H1 (cell line): Measurements from ENCODE around the gene SUZ12. TPM values are rescaled to one million over a fixed set of nuclear protein-coding genes. Genes with fewer than 3 reads are reported as not detected.

Experiments used
- CTCF ChIA-PET: fragments of 300-600 bp; sonication (Branson Sonifier 250); formaldehyde crosslinking; loops from one replicate; lab custom pipeline; 2021; ENCODE audit not compliant: partially characterized antibody; lab: Charles Lee
- POLR2A ChIA-PET: fragments of 300-600 bp; sonication (Branson Sonifier 250); formaldehyde crosslinking; loops from one replicate; lab custom pipeline; 2021; ENCODE audit warnings: inconsistent platforms; ENCODE audit not compliant: partially characterized antibody; lab: Charles Lee
- DNase-seq, 2 experiments: peaks; one replicate each; pipeline versions ENCODE4 v3.0.0 to v3.0.0-alpha.2; 2010 to 2022; ENCODE audit warnings: low spot score in 2 of 2, low read depth in 1 of 2, mixed read lengths in 1 of 2
- FAIRE-seq: peaks from 2 replicates; lab custom pipeline; 2011; peaks lifted over from hg19 to GRCh38; lab: Jason Lieb, UNC
- H2AFZ ChIP-seq: 2 replicates; pipeline ENCODE4 v1.8.1; 2012; ENCODE audit warnings: low read length, inconsistent platforms
- H2AK5ac ChIP-seq: 2 replicates; pipeline ENCODE4 v1.6.1; 2013; ENCODE audit warnings: low read depth, low read length
- H2BK120ac ChIP-seq: replicated peaks from 2 replicates; pipeline ENCODE3; 2013; ENCODE audit warnings: low read depth, low read length, inconsistent platforms
- H2BK12ac ChIP-seq: 2 replicates; pipeline ENCODE4 v1.6.1; 2013; ENCODE audit warnings: low read depth, low read length
- H2BK15ac ChIP-seq: 2 replicates; pipeline ENCODE4 v1.6.1; 2013; ENCODE audit warnings: low read length
- H2BK20ac ChIP-seq: 2 replicates; pipeline ENCODE4 v1.6.1; 2013; ENCODE audit warnings: low read length
- H2BK5ac ChIP-seq: 2 replicates; pipeline ENCODE4 v1.6.1; 2013; ENCODE audit warnings: low read depth, low read length
- H3K14ac ChIP-seq: 2 replicates; pipeline ENCODE4 v1.6.1; 2013; ENCODE audit warnings: inconsistent platforms; ENCODE audit not compliant: insufficient read length
- H3K18ac ChIP-seq: 2 replicates; pipeline ENCODE4 v1.6.1; 2013; ENCODE audit warnings: low read length; ENCODE audit errors: extremely low read depth
- H3K23ac ChIP-seq: 2 replicates; pipeline ENCODE4 v1.6.1; 2013; ENCODE audit warnings: inconsistent platforms; ENCODE audit not compliant: insufficient read length
- H3K23me2 ChIP-seq: 2 replicates; pipeline ENCODE4 v1.6.1; 2013; ENCODE audit warnings: low read depth, low read length
- H3K27ac ChIP-seq: 2 replicates; pipeline ENCODE4 v1.6.1; 2011; ENCODE audit warnings: low read depth, low read length, inconsistent platforms
- H3K27me3 ChIP-seq, 4 experiments: replicated peaks in 1 of 4; 1 replicate in 1 of 4; 2 replicates in 3 of 4; pipeline versions ENCODE4 v1.6.1 to v1.8.1; 2011 to 2013; ENCODE audit warnings: low read length in 3 of 4, mild to moderate bottlenecking in 3 of 4, inconsistent platforms in 2 of 4, mixed read lengths in 2 of 4, moderate library complexity in 1 of 4; ENCODE audit not compliant: control insufficient read depth in 3 of 4, insufficient read depth in 3 of 4; ENCODE audit errors: extremely low read depth in 1 of 4
- H3K36me3 ChIP-seq, 4 experiments: 2 replicates each; pipeline versions ENCODE4 v1.6.1 to v1.8.1; 2011 to 2013; ENCODE audit warnings: mild to moderate bottlenecking in 4 of 4, low read length in 3 of 4, moderate library complexity in 2 of 4, control low read depth in 1 of 4, inconsistent platforms in 1 of 4; ENCODE audit not compliant: insufficient read depth in 4 of 4, control insufficient read depth in 2 of 4
- H3K4ac ChIP-seq: replicated peaks from 2 replicates; pipeline ENCODE3; 2013; ENCODE audit warnings: low read length, low read depth, mixed read lengths, inconsistent platforms; ENCODE audit not compliant: insufficient read length
- H3K4me1 ChIP-seq, 4 experiments: replicated peaks in 1 of 4; 1 replicate in 1 of 4; 2 replicates in 3 of 4; pipeline versions ENCODE4 v1.6.1 to v1.8.1; 2011 to 2013; ENCODE audit warnings: low read length in 3 of 4, inconsistent platforms in 2 of 4, mixed read lengths in 1 of 4; ENCODE audit not compliant: insufficient read depth in 4 of 4, control insufficient read depth in 3 of 4
- H3K4me2 ChIP-seq, 2 experiments: 2 replicates each; pipeline versions ENCODE4 v1.6.1 to v1.8.1; 2011 to 2013; ENCODE audit warnings: low read depth in 2 of 2, low read length in 2 of 2, control low read depth in 1 of 2, inconsistent platforms in 1 of 2, mild to moderate bottlenecking in 1 of 2; ENCODE audit not compliant: insufficient read depth in 1 of 2
- H3K4me3 ChIP-seq, 4 experiments: fragments of 200-600, 300-600 bp in 1 of 4; sonication (generic), shearing (Covaris generic), sonication (Bioruptor Twin) in 1 of 4; 2 replicates each; pipeline versions ENCODE4 v1.5.1 to v1.8.1; 2011 to 2016; ENCODE audit warnings: low read length in 4 of 4, low read depth in 3 of 4, control low read depth in 2 of 4, inconsistent platforms in 2 of 4, mild to moderate bottlenecking in 2 of 4, mixed read lengths in 1 of 4, moderate library complexity in 1 of 4; ENCODE audit not compliant: insufficient read depth in 2 of 4; ENCODE audit errors: extremely low read depth in 1 of 4
- H3K56ac ChIP-seq: replicated peaks from 2 replicates; pipeline ENCODE3; 2013; ENCODE audit warnings: low read depth, mild to moderate bottlenecking, mixed read lengths, low read length, inconsistent platforms; ENCODE audit not compliant: insufficient read length
- H3K79me1 ChIP-seq: 2 replicates; pipeline ENCODE4 v1.6.1; 2013; ENCODE audit warnings: low read depth, low read length, control low read depth
- H3K79me2 ChIP-seq, 2 experiments: 2 replicates each; pipeline versions ENCODE4 v1.6.1 to v1.8.1; 2012 to 2013; ENCODE audit warnings: low read length in 2 of 2, mild to moderate bottlenecking in 2 of 2, inconsistent platforms in 1 of 2; ENCODE audit not compliant: insufficient read depth in 2 of 2, control insufficient read depth in 1 of 2
- H3K9ac ChIP-seq, 4 experiments: replicated peaks in 1 of 4; 1 replicate in 1 of 4; 2 replicates in 3 of 4; pipeline versions ENCODE4 v1.6.1 to v1.8.1; 2011 to 2013; ENCODE audit warnings: low read depth in 3 of 4, low read length in 3 of 4, control low read depth in 2 of 4, mild to moderate bottlenecking in 2 of 4, moderate library complexity in 2 of 4, inconsistent platforms in 1 of 4; ENCODE audit errors: extremely low read depth in 1 of 4
- H3K9me3 ChIP-seq, 2 experiments: 2 replicates each; pipeline versions ENCODE4 v1.6.1 to v1.8.1; 2012 to 2013; ENCODE audit warnings: mild to moderate bottlenecking in 2 of 2, moderate library complexity in 2 of 2, control low read depth in 1 of 2, inconsistent platforms in 1 of 2, low read depth in 1 of 2, low read length in 1 of 2, mixed read lengths in 1 of 2; ENCODE audit not compliant: insufficient read depth in 2 of 2
- H4K20me1 ChIP-seq, 2 experiments: replicated peaks in 1 of 2; 2 replicates each; pipeline versions ENCODE3 to v1.8.1; 2011 to 2013; ENCODE audit warnings: inconsistent platforms in 2 of 2, low read length in 2 of 2, mild to moderate bottlenecking in 1 of 2; ENCODE audit not compliant: insufficient read depth in 2 of 2, control insufficient read depth in 1 of 2
- H4K5ac ChIP-seq: 2 replicates; pipeline ENCODE4 v1.6.1; 2013; ENCODE audit warnings: low read length, low read depth, mixed read lengths, inconsistent platforms; ENCODE audit not compliant: insufficient read length
- H4K8ac ChIP-seq: 2 replicates; pipeline ENCODE4 v1.8.0; 2013; ENCODE audit warnings: mild to moderate bottlenecking, moderate library complexity, low read length, inconsistent platforms; ENCODE audit not compliant: insufficient read depth; ENCODE audit errors: extremely low read depth
- H4K91ac ChIP-seq: replicated peaks from 2 replicates; pipeline ENCODE3; 2013; ENCODE audit warnings: low read length, mixed read lengths, inconsistent platforms; ENCODE audit not compliant: insufficient read length
- ASH2L ChIP-seq: fragments of 200-600, 300-600 bp; sonication (generic); IDR thresholded peaks from one replicate; pipeline ENCODE4 v1.7.1; 2017; ENCODE audit warnings: low read length
- BACH1 ChIP-seq: IDR thresholded peaks from 2 replicates; pipeline ENCODE4 v1.6.1; 2012; ENCODE audit warnings: low read length, improper control_type of control experiment
- JUND ChIP-seq: IDR thresholded peaks from 2 replicates; pipeline ENCODE4 v1.6.1; 2011; ENCODE audit warnings: mild to moderate bottlenecking, improper control_type of control experiment, low read length
- KDM4A ChIP-seq: IDR thresholded peaks from one replicate; pipeline ENCODE4 v1.7.1; 2012; ENCODE audit warnings: low read depth, mild to moderate bottlenecking, moderate library complexity, low read length, inconsistent platforms; ENCODE audit not compliant: severe bottlenecking
- PHF8 ChIP-seq: fragments of 200-600 bp; sonication (generic); conservative IDR thresholded peaks from 2 replicates; pipeline ENCODE4 v1.7.1; 2012; ENCODE audit warnings: low read depth, mild to moderate bottlenecking, inconsistent platforms, low read length, moderate library complexity
- RXRA ChIP-seq: IDR thresholded peaks from 2 replicates; pipeline ENCODE4 v1.6.1; 2011; ENCODE audit warnings: low read depth, mild to moderate bottlenecking, low read length, moderate library complexity; ENCODE audit not compliant: insufficient read depth
- SIN3A ChIP-seq, 2 experiments: IDR thresholded peaks in 1 of 2; conservative IDR thresholded peaks in 1 of 2; 2 replicates each; pipeline ENCODE4 v1.6.1; 2011 to 2012; ENCODE audit warnings: low read length in 2 of 2, improper control_type of control experiment in 1 of 2, low read depth in 1 of 2, mild to moderate bottlenecking in 1 of 2
- SP2 ChIP-seq: IDR thresholded peaks from 2 replicates; pipeline ENCODE4 v1.6.1; 2012; ENCODE audit warnings: mild to moderate bottlenecking, low read length, inconsistent platforms
- WGBS, 2 experiments: shearing (Covaris generic) in 1 of 2; methylation state at CpG; one replicate each; pipeline versions ENCODE4 v1.1.6 to v1.1.7; 2013 to 2015; ENCODE audit warnings: low lambda C conversion rate in 2 of 2, mixed read lengths in 2 of 2, inconsistent platforms in 1 of 2, low coverage in 1 of 2, missing lambda C conversion rate in 1 of 2; ENCODE audit not compliant: insufficient replicate concordance in 2 of 2, insufficient coverage in 1 of 2, insufficient read length in 1 of 2; ENCODE audit errors: extremely low coverage in 1 of 2, missing lambda C conversion rate in 1 of 2; 5-methylcytosine and 5-hydroxymethylcytosine counted together
- polyA plus RNA-seq, 7 experiments: library from polyadenylated mRNA; depleted of rRNA in 3 of 7; stranded (reverse) in 5 of 7; unstranded in 2 of 7; fragments of >200 nt in 5 of 7; fragments of 200-250 nt in 2 of 7; gene quantifications; 1 replicate in 5 of 7; 2 replicates in 1 of 7; 4 replicates in 1 of 7; pipeline versions ENCODE4 v1.2.1 to v1.2.3, GENCODE V29; 2011 to 2013; ENCODE audit warnings: missing spikeins in 2 of 7, mixed read lengths in 2 of 7
- total RNA-seq: library from RNA; stranded (reverse); fragmentation: NEBNext Ultra II Directional; extraction: Animal tissue kit (Norgen Biotek cat#: 25700); gene quantifications from 2 replicates; pipeline ENCODE4 v1.2.1, GENCODE V29; 2021
- TF ChIP-seq, protein P1 (sequence below): IDR thresholded peaks from 2 replicates; pipeline ENCODE4 v1.6.1; 2012; ENCODE audit warnings: inconsistent platforms
- TF ChIP-seq, protein P2 (sequence below): IDR thresholded peaks from 2 replicates; pipeline ENCODE4 v1.6.1; 2012; ENCODE audit warnings: low read length, inconsistent platforms

The SUZ12 gene
- total and polyA plus RNA-seq, 2 of the 8 experiments (the other 6 are each of a cell fraction or from before 2014, with no cell fraction given) = 9.1 to 34.6 TPM

DNA sequence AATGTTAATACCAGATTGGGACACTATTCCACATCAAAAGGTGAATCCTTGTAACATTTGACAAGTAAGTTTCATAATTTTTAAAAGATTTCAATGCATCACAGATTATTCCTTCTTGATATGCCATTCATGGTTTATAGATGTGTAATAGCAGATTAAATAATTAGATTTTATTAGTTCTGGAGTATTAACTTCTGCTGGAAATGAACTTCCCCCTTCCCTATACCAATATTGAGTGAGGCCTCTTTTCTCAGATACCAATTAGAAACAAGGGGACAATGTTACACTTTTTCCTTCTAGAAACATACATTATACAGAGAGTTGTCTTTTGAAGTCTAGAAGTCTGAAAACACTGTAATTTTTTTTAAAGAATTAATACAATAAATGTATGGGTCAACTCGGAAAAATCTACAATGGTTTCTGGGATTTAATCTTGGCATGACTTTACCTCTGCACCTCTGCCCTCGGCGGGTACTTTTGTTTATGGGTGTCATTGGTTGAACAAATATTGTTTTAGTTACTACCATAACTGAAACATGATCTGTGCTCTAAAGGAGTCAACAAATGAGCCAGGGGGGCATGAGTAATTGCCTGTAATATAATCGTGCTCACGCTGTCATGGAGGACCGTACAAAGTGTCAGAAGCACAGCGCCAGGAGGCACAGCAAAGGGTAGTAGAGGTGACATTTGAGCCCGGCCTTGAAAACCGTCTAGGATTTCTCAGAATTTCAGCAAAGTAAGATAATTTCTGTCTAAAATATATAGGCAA, 78.6 kb downstream of the SUZ12 start:
- H4K20me1 ChIP-seq = peaks cover 2 to 3% of the 10 kb centered on the region in 2 experiments
- no peak for TF ChIP-seq SIN3A (conservative IDR thresholded peaks at IDR 0.05 in 1 of 2, IDR thresholded peaks at IDR 0.05 in 1 of 2; ENCODE audit: low read depth in 1 of 2, low read length in 2 of 2)
- no peak for TF ChIP-seq KDM4A
- TF ChIP-seq, protein P1, sequence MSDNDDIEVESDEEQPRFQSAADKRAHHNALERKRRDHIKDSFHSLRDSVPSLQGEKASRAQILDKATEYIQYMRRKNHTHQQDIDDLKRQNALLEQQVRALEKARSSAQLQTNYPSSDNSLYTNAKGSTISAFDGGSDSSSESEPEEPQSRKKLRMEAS = no peak
- TF ChIP-seq, protein P2, sequence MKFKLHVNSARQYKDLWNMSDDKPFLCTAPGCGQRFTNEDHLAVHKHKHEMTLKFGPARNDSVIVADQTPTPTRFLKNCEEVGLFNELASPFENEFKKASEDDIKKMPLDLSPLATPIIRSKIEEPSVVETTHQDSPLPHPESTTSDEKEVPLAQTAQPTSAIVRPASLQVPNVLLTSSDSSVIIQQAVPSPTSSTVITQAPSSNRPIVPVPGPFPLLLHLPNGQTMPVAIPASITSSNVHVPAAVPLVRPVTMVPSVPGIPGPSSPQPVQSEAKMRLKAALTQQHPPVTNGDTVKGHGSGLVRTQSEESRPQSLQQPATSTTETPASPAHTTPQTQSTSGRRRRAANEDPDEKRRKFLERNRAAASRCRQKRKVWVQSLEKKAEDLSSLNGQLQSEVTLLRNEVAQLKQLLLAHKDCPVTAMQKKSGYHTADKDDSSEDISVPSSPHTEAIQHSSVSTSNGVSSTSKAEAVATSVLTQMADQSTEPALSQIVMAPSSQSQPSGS = no peak
- no peak for TF ChIP-seq PHF8
- TF ChIP-seq BACH1 = no peak
- no peak for TF ChIP-seq JUND
- TF ChIP-seq ASH2L = no peak
- TF ChIP-seq RXRA = no peak
- no peak for TF ChIP-seq SP2

More for the DNA sequence above, 78.6 kb downstream of the SUZ12 start:
- ChIA-PET CTCF (no interaction called here), POLR2A (interaction anchor here (1.7 kb wide), 1 partner anchor 9 kb away, joined by 8 read pairs; the partner anchor contains the start of gene LRRC37B)
- no peak overlapping the region for H3K9ac ChIP-seq
- no peak overlapping the region for H3K18ac ChIP-seq
- H2AFZ ChIP-seq = no peak overlapping the region
- no peak overlapping the region for H4K5ac ChIP-seq
- H3K79me2 ChIP-seq = peaks cover 0 to 64% of the 10 kb centered on the region in 2 experiments; a peak in 2 of 4 replicates
- no peak overlapping the region for H3K4ac ChIP-seq
- no peak overlapping the region for H2BK12ac ChIP-seq
- no peak overlapping the region for H4K8ac ChIP-seq
- no peak overlapping the region for H3K4me2 ChIP-seq
- no peak for FAIRE-seq
- no peak for DNase-seq
- H3K36me3 ChIP-seq = peaks cover 0 to 7% (median 2%) of the 10 kb centered on the region in 4 experiments; a peak in 2 of 8 replicates
- no peak overlapping the region for H2BK15ac ChIP-seq
- no peak overlapping the region for H2BK20ac ChIP-seq
- no peaks in the 10 kb centered on the region; the same call in 1 of the 2 replicates for H3K23me2 ChIP-seq
- no peak overlapping the region for H3K56ac ChIP-seq
- no peak overlapping the region for H3K23ac ChIP-seq
- no peak overlapping the region for H3K4me3 ChIP-seq
- H4K91ac ChIP-seq = no peak overlapping the region
- no peak overlapping the region for H3K14ac ChIP-seq
- 95% methylated on average over 9 of the region's 9 CpGs; no CpG with 5 or more reads in 1 of the 2 experiments for WGBS, 2 experiments
- H2BK5ac ChIP-seq = no peak overlapping the region
- no peaks in the 10 kb centered on the region for H3K27me3 ChIP-seq
- H3K79me1 ChIP-seq = no peaks in the 10 kb centered on the region; the same call in 1 of the 2 replicates
- H3K4me1 ChIP-seq = no peaks in the 10 kb centered on the region
- H2AK5ac ChIP-seq = no peak overlapping the region
- no peaks in the 10 kb centered on the region for H3K9me3 ChIP-seq
- no peak overlapping the region for H3K27ac ChIP-seq
- H2BK120ac ChIP-seq = no peak overlapping the region
